VCaP (cell line): Measurements from ENCODE around the gene LIMA1.
A peak's percentile ranks its signal among the peaks of the same experiment; 100 is the strongest.
"Not testable (repeated sequence)": the region's sequence is repeated elsewhere in the genome, so short reads cannot be mapped to it uniquely, and the experiment has no call there.

Experiments
- H3K27ac ChIP-seq: fragments of 450-650 bp; 2 replicates; pipeline ENCODE4 v1.5.1; 2017
- TF ChIP-seq, protein P1 (sequence below): fragments of 450-650 bp; conservative IDR thresholded peaks from 2 replicates; pipeline ENCODE4 v1.5.1; 2017; ENCODE audit warnings: mild to moderate bottlenecking, moderate library complexity

LIMA1 gene

DNA sequence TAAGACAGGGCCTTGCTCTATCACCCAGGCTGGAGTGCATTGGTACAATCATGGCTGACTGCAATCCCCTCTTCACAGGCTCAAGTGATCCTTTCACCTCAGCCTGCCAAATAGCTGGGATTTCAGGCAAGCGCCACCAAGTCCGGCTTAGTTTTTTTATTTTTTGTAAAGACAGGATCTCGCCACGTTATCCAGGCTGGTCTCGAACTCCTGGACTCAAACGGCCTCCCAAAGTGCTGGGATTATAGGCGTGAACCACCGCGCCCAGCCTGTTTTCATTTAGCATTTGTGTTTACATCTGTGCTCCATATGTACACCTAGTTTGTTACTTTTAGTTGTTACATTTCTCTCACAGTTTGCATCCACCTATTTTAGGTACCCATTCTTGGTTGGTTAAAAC, 32.5 kb upstream of the LIMA1 start:
- TF ChIP-seq, protein P1, sequence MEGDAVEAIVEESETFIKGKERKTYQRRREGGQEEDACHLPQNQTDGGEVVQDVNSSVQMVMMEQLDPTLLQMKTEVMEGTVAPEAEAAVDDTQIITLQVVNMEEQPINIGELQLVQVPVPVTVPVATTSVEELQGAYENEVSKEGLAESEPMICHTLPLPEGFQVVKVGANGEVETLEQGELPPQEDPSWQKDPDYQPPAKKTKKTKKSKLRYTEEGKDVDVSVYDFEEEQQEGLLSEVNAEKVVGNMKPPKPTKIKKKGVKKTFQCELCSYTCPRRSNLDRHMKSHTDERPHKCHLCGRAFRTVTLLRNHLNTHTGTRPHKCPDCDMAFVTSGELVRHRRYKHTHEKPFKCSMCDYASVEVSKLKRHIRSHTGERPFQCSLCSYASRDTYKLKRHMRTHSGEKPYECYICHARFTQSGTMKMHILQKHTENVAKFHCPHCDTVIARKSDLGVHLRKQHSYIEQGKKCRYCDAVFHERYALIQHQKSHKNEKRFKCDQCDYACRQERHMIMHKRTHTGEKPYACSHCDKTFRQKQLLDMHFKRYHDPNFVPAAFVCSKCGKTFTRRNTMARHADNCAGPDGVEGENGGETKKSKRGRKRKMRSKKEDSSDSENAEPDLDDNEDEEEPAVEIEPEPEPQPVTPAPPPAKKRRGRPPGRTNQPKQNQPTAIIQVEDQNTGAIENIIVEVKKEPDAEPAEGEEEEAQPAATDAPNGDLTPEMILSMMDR, result no peak
- H3K27ac ChIP-seq, result no peak overlapping the region

DNA sequence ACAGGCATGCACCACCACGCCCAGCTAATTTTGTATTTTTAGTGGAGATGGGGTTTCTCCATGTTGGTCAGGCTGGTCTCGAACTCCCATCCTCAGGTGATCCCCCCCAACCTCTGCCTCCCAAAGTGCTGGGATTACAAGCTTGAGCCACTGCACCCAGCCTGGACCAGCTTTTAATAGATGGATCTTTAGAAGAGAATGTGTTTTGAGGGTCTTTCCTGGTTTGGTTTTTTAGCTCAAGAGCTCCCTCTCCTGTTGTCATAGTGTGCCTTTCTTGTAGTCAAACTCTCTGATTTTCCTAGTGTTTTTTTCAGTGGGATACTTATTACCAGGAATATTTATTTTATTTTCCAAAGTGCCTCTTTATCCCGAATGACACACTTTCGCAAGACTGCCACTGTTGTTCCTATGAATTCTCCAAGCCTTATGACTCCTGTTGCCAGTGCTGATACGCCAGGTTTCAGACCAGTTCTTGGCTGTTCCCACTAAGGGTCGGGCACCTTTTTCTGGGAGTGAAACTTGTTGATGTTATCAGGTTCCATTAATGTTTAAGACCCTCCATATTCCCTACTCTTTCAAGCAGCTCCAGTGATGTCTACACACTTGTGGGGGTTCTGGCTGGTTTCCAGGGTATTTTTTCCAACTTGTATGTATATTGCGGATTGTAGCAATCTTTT, 31.5 kb upstream of the LIMA1 start:
- TF ChIP-seq, protein P1, result peak; percentile 79
- H3K27ac ChIP-seq, result peak overlapping the region; percentile 7; the same call in 1 of the 2 replicates

DNA sequence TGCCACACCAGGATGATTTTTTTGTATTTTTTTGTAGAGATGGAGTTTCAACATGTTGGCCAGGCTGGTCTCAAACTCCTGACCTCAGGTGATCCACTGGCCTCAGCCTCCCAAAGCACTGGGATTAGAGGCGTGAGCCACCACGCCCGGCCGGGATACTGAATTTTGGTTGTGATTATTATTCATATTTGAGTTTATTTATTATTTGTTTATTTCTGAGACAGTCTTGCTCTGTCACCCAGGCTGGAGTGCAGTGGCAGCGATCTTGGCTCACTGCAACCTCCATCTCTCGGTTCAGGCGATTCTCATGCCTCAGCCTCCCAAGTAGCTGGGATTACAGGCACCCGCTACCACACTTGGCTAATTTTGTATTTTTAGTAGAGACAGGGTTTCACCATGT, 30.7 kb upstream of the LIMA1 start:
- H3K27ac ChIP-seq, result peak overlapping the region; percentile 3; the same call in 1 of the 2 replicates

DNA sequence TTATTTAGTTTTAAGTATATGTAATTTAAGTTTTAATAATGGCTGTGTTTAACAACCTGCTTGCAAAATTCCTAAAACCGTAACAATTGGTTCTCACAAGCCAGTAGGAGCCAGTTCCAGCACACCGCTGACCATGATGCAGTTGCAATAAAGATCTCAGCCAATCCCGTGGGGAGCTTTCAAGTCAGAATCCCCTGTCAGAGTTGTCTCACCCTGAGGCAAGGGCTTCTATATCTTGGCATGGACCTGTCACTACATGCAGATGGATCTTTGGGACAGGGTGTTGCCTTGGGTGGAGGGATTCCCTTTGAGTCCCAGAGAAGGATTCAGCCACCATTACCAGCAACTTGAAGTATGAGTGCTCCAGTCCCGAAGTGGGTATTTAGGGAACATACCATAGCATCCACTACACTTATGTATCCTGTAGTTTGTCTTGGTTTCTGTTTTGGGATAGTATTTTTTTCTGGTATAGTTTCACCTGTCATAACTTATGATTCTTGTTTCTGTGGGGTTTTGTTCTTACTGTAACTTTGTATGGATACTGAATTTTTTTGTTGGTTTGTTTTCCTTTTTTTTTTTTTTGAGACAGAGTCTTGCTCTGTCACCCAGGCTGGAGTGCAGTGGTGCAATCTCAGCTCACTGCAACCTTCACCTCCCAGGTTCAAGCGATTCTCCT, 30.1 kb upstream of the LIMA1 start:
- no peak overlapping the region for H3K27ac ChIP-seq

DNA sequence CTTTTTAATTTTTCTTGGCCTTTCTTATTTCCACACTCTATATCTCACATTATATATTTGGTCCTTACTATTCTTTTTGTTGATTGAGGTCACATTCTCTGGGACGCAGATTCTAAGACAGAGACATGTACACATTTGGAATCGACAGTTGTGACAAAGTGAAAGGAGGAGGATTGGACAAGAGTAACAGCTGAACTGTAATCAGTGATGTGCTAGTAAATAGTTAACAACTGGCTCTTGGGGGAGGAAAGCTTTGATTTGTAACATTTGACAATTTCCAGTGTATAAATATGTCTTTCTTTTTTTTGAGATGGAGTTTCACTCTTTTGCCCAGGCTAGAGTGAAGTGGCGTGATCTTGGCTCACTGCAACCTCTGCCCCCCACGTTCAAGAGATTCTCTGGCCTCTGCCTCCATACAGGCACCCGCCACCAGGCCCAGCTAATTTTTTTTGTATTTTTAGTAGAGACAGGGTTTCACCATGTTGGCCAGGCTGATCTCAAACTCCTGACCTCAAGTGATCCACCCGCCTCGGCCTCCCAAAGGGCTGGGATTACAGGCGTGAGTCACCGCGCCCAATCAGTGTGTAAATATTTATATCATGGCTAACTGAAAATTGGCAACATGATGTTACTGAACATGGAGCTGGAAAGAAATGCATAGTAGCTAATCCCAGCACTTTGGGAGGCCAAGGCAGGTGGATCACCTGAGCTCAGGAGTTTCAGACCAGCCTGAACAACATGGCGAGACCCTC, 28.7 kb upstream of the LIMA1 start:
- not testable (repeated sequence) for H3K27ac ChIP-seq

More for the DNA sequence above, 30.1 kb upstream of the LIMA1 start:
- TF ChIP-seq, protein P1, result no peak

DNA sequence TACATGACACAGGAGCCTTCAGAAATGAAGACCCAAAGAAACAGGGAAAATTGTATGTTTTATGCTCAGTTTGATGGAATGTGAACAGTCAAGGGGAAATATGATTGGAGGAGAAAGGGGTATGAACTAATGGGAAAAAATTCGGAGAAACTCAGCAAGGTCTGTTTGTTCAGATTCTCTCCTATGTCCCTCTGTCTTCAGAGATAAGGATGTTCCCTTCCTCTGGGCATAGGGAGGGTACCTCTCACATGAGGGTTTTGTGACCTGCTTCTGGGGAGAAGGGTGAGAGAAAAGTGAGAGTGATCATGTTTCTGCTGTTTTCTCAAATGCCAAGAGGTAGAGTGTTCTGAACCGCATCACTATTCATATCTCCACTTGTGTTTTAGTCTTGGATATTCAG, 26.6 kb upstream of the LIMA1 start:
- peak overlapping the region; percentile 31 for H3K27ac ChIP-seq
- TF ChIP-seq, protein P1, result no peak

DNA sequence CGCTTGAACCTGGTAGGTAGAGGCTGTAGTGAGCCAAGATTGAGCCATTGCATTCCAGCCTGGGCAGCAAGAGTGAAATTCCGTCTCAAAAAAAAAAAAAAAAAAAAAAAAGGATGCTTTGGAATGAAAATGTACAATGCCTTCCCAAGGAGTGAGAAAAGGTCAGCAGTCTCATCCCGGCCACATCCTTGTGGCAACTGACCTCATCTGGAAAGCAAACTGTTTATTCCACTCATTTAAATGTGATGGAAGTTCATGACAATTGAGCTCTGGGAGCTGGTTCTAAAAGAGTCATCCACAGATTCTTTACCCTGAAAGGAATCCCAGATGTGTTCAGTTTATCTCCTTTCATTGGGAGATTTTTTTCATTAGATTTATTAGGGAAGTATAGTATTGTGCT, 19.4 kb upstream of the LIMA1 start:
- TF ChIP-seq, protein P1, result no peak
- no peak overlapping the region for H3K27ac ChIP-seq

DNA sequence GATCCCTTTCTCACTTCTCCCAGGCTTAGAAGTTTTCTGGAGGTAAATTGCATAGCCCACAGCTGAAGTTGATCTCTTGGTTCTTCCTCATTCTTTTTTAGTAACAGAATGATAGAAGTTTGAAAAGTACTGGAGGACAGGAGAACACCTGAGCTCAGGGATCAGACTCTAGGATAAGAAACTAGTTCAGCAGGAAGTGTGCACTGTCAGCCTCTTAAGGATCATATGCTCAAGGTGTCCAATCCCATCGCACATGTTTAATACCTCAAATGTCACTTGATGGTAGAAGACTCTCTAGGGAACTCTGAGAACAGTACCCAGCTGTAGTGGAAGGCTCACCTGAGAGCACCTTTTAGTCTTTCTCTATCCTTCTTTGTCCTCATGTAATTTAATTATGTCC, 14.7 kb upstream of the LIMA1 start:
- H3K27ac ChIP-seq, result peak overlapping the region; percentile 13; the same call in 1 of the 2 replicates
- TF ChIP-seq, protein P1, result no peak
